Measurements from ENCODE around the gene TIGD2.

DNA sequence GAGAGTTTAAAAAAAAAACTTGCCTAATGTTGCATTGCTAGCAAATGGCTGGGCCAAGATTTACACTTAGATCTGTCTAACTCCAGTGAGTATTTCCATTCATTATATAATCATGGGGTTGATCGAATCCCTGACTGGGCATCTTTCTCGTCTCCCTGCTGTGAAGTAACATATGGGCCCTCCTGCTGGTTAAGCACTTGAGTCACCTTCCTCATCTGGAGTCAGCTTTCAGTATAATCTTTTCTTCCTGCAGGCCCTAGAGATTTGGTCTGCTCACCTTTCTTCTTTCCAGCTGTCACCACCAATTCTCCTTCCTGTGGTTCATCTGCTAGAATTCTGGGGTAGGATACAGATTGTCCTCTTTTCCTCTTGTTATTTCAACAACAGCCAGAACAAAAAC, 41.6 kb downstream of the TIGD2 start:
- TF ChIP-seq CTCF (IDR thresholded peaks at IDR 0.05): no peak
- TF ChIP-seq POLR2A (IDR thresholded peaks at IDR 0.05): no peak

Measured in testis (tissue), 2 donors.